ENCODE results near the gene BCAP29.

The BCAP29 gene

GRCh38 chr7:107581387-107582013 lies 1.5 kb downstream of the BCAP29 start:
- no peak for DNase-seq (ENCODE audit: low read depth in 2 of 2)

- DNase-seq (ENCODE audit: low read depth in 2 of 2): no peak
Observed at GRCh38 chr7:107582875-107583274, 2.8 kb downstream of the BCAP29 start.

GRCh38 chr7:107584716-107585115 lies 4.7 kb downstream of the BCAP29 start:
- DNase-seq (ENCODE audit: low read depth in 2 of 2): no peak

GRCh38 chr7:107588529-107589130 lies 8.6 kb downstream of the BCAP29 start:
- no peak for DNase-seq (ENCODE audit: low read depth in 2 of 2)

- DNase-seq (ENCODE audit: low read depth in 2 of 2): no peak
Observed at GRCh38 chr7:107591421-107591820, 11.4 kb downstream of the BCAP29 start.

GRCh38 chr7:107592361-107593024 lies 12.4 kb downstream of the BCAP29 start:
- no peak for DNase-seq (ENCODE audit: low read depth in 2 of 2)

GRCh38 chr7:107593025-107593410 lies 13.0 kb downstream of the BCAP29 start:
- DNase-seq (ENCODE audit: low read depth in 2 of 2): no peak

GRCh38 chr7:107594961-107595737 lies 15.1 kb downstream of the BCAP29 start:
- DNase-seq (ENCODE audit: low read depth in 2 of 2): no peak

- no peak for DNase-seq (ENCODE audit: low read depth in 2 of 2)
Observed at GRCh38 chr7:107596881-107597581, 17.0 kb downstream of the BCAP29 start.

- no peak for DNase-seq (ENCODE audit: low read depth in 2 of 2)
Observed at GRCh38 chr7:107597582-107597916, 17.5 kb downstream of the BCAP29 start.

GRCh38 chr7:107597953-107598352 lies 17.9 kb downstream of the BCAP29 start:
- DNase-seq (ENCODE audit: low read depth in 2 of 2): no peak

- DNase-seq (ENCODE audit: low read depth in 2 of 2): no peak
Observed at GRCh38 chr7:107599262-107599661, 19.2 kb downstream of the BCAP29 start.

GRCh38 chr7:107600816-107601215 lies 20.8 kb downstream of the BCAP29 start:
- DNase-seq (ENCODE audit: low read depth in 2 of 2): no peak

GRCh38 chr7:107605218-107605815 lies 25.3 kb downstream of the BCAP29 start:
- DNase-seq (ENCODE audit: low read depth in 2 of 2): no peak

GRCh38 chr7:107606303-107606702 lies 26.3 kb downstream of the BCAP29 start:
- no peak for DNase-seq (ENCODE audit: low read depth in 2 of 2)

- DNase-seq (ENCODE audit: low read depth in 2 of 2): no peak
Observed at GRCh38 chr7:107609811-107610261, 29.8 kb downstream of the BCAP29 start.

GRCh38 chr7:107610323-107610722 lies 30.3 kb downstream of the BCAP29 start:
- no peak for DNase-seq (ENCODE audit: low read depth in 2 of 2)

- no peak for DNase-seq (ENCODE audit: low read depth in 2 of 2)
Observed at GRCh38 chr7:107613439-107613838, 33.4 kb downstream of the BCAP29 start.

- no peak for DNase-seq (ENCODE audit: low read depth in 2 of 2)
Observed at GRCh38 chr7:107613948-107614347, 33.9 kb downstream of the BCAP29 start.

GRCh38 chr7:107614425-107614824 lies 34.4 kb downstream of the BCAP29 start:
- no peak for DNase-seq (ENCODE audit: low read depth in 2 of 2)

GRCh38 chr7:107615910-107616680 lies 36.0 kb downstream of the BCAP29 start:
- no peak for DNase-seq (ENCODE audit: low read depth in 2 of 2)
